Measurements from ENCODE around the gene RBM11.

Gene RBM11

DNA sequence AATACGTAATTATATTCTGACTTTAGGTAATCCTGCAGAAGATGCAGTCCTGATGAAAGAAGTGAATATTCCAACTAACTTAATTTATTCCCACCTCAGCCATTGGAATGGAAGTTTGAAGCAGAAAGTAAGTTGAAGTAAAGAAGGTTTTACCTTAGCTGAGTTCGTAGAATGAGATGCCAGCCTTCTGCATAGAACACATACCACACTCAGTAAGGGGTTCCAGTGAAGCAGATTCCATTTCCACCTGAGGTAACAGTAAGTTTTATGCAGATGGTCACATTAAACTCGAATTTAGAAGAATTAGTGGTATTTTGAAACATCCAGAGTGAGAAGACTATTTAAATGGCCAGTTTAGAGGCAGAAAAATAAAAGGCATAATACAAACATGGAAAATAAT, 20.2 kb downstream of the RBM11 start:
- TF ChIP-seq TCF4 (CRISPR knock-in tag; IDR thresholded peaks at IDR 0.05; ENCODE audit: borderline replicate concordance) (no peak), ZNF8 (CRISPR knock-in tag; IDR thresholded peaks at IDR 0.05) (no peak), ZFP3 (CRISPR knock-in tag; IDR thresholded peaks at IDR 0.05) (no peak)
- ATAC-seq = no peak

DNA sequence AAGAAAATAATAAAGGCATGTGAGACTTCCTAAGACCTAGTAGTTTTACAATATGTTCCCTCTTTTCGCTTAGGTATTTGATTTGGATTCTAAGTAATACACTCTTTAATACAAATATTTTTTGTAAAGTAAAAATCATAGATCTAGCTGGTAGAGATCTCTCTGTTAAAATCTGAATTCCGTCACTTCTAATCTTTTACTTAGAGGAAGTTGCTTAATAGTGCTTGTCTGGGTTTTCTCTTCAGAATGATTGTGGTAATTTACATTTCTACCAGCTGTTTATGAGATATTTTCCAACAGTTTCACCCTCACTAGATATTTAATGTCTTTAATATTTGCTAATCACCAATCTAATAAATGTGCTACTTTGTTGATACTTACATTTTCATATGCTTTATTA, 23.3 kb downstream of the RBM11 start:
- TF ChIP-seq ZFP30 (CRISPR knock-in tag; IDR thresholded peaks at IDR 0.05) = no peak
- TF ChIP-seq ZC3H10 (CRISPR knock-in tag; IDR thresholded peaks at IDR 0.05) = no peak
- TF ChIP-seq, protein P1, sequence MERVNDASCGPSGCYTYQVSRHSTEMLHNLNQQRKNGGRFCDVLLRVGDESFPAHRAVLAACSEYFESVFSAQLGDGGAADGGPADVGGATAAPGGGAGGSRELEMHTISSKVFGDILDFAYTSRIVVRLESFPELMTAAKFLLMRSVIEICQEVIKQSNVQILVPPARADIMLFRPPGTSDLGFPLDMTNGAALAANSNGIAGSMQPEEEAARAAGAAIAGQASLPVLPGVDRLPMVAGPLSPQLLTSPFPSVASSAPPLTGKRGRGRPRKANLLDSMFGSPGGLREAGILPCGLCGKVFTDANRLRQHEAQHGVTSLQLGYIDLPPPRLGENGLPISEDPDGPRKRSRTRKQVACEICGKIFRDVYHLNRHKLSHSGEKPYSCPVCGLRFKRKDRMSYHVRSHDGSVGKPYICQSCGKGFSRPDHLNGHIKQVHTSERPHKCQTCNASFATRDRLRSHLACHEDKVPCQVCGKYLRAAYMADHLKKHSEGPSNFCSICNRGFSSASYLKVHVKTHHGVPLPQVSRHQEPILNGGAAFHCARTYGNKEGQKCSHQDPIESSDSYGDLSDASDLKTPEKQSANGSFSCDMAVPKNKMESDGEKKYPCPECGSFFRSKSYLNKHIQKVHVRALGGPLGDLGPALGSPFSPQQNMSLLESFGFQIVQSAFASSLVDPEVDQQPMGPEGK (CRISPR knock-in tag; IDR thresholded peaks at IDR 0.05; ENCODE audit: borderline replicate concordance) = no peak
- TF ChIP-seq, protein P2, sequence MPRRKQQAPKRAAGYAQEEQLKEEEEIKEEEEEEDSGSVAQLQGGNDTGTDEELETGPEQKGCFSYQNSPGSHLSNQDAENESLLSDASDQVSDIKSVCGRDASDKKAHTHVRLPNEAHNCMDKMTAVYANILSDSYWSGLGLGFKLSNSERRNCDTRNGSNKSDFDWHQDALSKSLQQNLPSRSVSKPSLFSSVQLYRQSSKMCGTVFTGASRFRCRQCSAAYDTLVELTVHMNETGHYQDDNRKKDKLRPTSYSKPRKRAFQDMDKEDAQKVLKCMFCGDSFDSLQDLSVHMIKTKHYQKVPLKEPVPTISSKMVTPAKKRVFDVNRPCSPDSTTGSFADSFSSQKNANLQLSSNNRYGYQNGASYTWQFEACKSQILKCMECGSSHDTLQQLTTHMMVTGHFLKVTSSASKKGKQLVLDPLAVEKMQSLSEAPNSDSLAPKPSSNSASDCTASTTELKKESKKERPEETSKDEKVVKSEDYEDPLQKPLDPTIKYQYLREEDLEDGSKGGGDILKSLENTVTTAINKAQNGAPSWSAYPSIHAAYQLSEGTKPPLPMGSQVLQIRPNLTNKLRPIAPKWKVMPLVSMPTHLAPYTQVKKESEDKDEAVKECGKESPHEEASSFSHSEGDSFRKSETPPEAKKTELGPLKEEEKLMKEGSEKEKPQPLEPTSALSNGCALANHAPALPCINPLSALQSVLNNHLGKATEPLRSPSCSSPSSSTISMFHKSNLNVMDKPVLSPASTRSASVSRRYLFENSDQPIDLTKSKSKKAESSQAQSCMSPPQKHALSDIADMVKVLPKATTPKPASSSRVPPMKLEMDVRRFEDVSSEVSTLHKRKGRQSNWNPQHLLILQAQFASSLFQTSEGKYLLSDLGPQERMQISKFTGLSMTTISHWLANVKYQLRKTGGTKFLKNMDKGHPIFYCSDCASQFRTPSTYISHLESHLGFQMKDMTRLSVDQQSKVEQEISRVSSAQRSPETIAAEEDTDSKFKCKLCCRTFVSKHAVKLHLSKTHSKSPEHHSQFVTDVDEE (CRISPR knock-in tag; IDR thresholded peaks at IDR 0.05) = no peak
- no peak for TF ChIP-seq ISL1 (CRISPR knock-in tag; IDR thresholded peaks at IDR 0.05)
- TF ChIP-seq PPARA (CRISPR knock-in tag; IDR thresholded peaks at IDR 0.05; ENCODE audit: borderline replicate concordance) = no peak
- TF ChIP-seq ZNF70 (CRISPR knock-in tag; IDR thresholded peaks at IDR 0.05) = no peak
- no peak for TF ChIP-seq OSR1 (CRISPR knock-in tag; IDR thresholded peaks at IDR 0.05)
- no peak for TF ChIP-seq ESRRG (CRISPR knock-in tag; IDR thresholded peaks at IDR 0.05)
- TF ChIP-seq, protein P3, sequence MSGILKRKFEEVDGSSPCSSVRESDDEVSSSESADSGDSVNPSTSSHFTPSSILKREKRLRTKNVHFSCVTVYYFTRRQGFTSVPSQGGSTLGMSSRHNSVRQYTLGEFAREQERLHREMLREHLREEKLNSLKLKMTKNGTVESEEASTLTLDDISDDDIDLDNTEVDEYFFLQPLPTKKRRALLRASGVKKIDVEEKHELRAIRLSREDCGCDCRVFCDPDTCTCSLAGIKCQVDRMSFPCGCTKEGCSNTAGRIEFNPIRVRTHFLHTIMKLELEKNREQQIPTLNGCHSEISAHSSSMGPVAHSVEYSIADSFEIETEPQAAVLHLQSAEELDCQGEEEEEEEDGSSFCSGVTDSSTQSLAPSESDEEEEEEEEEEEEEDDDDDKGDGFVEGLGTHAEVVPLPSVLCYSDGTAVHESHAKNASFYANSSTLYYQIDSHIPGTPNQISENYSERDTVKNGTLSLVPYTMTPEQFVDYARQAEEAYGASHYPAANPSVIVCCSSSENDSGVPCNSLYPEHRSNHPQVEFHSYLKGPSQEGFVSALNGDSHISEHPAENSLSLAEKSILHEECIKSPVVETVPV (CRISPR knock-in tag; IDR thresholded peaks at IDR 0.05) = no peak
- no peak for TF ChIP-seq TCF4 (CRISPR knock-in tag; IDR thresholded peaks at IDR 0.05; ENCODE audit: borderline replicate concordance)
- no peak for TF ChIP-seq ARNTL (CRISPR knock-in tag; IDR thresholded peaks at IDR 0.05; ENCODE audit: borderline replicate concordance, low read depth)
- TF ChIP-seq GLIS3 (CRISPR knock-in tag; IDR thresholded peaks at IDR 0.05) = no peak
- TF ChIP-seq, protein P4, sequence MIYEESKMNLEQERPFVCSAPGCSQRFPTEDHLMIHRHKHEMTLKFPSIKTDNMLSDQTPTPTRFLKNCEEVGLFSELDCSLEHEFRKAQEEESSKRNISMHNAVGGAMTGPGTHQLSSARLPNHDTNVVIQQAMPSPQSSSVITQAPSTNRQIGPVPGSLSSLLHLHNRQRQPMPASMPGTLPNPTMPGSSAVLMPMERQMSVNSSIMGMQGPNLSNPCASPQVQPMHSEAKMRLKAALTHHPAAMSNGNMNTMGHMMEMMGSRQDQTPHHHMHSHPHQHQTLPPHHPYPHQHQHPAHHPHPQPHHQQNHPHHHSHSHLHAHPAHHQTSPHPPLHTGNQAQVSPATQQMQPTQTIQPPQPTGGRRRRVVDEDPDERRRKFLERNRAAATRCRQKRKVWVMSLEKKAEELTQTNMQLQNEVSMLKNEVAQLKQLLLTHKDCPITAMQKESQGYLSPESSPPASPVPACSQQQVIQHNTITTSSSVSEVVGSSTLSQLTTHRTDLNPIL (CRISPR knock-in tag; IDR thresholded peaks at IDR 0.05; ENCODE audit: low read depth) = no peak
- TF ChIP-seq BACH2 (CRISPR knock-in tag; IDR thresholded peaks at IDR 0.05; ENCODE audit: borderline replicate concordance) = no peak
- TF ChIP-seq SNAI2 (CRISPR knock-in tag; IDR thresholded peaks at IDR 0.05) = no peak
- no peak for TF ChIP-seq TOX (CRISPR knock-in tag; IDR thresholded peaks at IDR 0.05; ENCODE audit: borderline replicate concordance)
- TF ChIP-seq ZFP3 (CRISPR knock-in tag; IDR thresholded peaks at IDR 0.05) = no peak
- TF ChIP-seq ZNF8 (CRISPR knock-in tag; IDR thresholded peaks at IDR 0.05) = no peak
- no peak for ATAC-seq

DNA sequence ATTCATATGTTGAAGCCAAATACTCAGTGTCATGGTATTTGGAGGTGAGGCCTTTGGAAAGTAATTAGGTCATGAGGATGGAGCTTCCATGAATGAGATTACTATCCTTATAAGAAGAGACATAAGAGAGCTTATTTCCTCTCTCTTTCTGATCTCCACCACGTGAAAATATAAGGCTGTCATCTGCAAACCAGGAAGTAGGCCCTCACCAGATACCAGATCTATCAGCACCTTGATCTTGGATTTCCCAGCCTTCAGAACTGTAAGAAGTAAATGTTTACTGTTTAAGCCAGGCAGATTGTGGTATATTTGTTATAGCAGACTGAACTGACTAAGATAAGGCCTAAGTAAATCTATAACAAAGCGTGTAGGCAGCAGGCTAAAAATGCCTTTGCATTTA, 25.3 kb downstream of the RBM11 start:
- TF ChIP-seq GLIS3 (CRISPR knock-in tag; IDR thresholded peaks at IDR 0.05) (no peak), TOX (CRISPR knock-in tag; IDR thresholded peaks at IDR 0.05; ENCODE audit: borderline replicate concordance) (no peak), BACH2 (CRISPR knock-in tag; IDR thresholded peaks at IDR 0.05; ENCODE audit: borderline replicate concordance) (no peak), ZFP30 (CRISPR knock-in tag; IDR thresholded peaks at IDR 0.05) (no peak), ZNF70 (CRISPR knock-in tag; IDR thresholded peaks at IDR 0.05) (no peak), ISL1 (CRISPR knock-in tag; IDR thresholded peaks at IDR 0.05) (no peak), ARNTL (CRISPR knock-in tag; IDR thresholded peaks at IDR 0.05; ENCODE audit: borderline replicate concordance, low read depth) (no peak), TCF4 (CRISPR knock-in tag; IDR thresholded peaks at IDR 0.05; ENCODE audit: borderline replicate concordance) (no peak), ZC3H10 (CRISPR knock-in tag; IDR thresholded peaks at IDR 0.05) (no peak)
- TF ChIP-seq, protein P3 (CRISPR knock-in tag; IDR thresholded peaks at IDR 0.05) = no peak

More for the DNA sequence above, 25.3 kb downstream of the RBM11 start:
- no peak for ATAC-seq
